Astrocyte (in vitro differentiated cells and primary cell): ENCODE results near the gene SPAG8.

Experiments
- EZH2 ChIP-seq: IDR thresholded peaks from 2 replicates; pipeline ENCODE4 v1.6.1; 2012; ENCODE audit warnings: mild to moderate bottlenecking, low read length, inconsistent platforms; ENCODE audit not compliant: insufficient read depth
- TF ChIP-seq, protein P1 (sequence below): IDR thresholded peaks from 2 replicates; pipeline ENCODE4 v1.5.1; 2011; ENCODE audit warnings: low read depth, mild to moderate bottlenecking, inconsistent platforms, low read length, moderate library complexity; ENCODE audit not compliant: insufficient read depth

DNA sequence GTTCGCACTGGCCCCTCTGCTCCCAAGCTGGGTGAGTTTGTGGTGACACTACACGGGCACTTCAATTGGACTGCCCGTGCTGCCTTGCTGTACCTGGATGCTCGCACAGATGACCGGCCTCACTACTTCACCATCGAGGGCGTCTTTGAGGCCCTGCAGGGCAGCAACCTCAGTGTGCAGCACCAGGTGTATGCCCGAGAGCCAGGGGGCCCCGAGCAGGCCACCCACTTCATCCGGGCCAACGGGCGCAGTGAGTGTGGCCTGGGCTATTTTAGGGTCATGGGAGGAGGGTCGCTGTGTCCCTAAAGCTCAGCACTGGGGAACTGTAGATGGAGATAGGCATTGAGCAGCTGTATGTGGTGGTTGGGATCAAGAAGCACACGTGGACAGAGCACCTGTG is 19.2 kb downstream of the SPAG8 start:
- TF ChIP-seq, protein P1, sequence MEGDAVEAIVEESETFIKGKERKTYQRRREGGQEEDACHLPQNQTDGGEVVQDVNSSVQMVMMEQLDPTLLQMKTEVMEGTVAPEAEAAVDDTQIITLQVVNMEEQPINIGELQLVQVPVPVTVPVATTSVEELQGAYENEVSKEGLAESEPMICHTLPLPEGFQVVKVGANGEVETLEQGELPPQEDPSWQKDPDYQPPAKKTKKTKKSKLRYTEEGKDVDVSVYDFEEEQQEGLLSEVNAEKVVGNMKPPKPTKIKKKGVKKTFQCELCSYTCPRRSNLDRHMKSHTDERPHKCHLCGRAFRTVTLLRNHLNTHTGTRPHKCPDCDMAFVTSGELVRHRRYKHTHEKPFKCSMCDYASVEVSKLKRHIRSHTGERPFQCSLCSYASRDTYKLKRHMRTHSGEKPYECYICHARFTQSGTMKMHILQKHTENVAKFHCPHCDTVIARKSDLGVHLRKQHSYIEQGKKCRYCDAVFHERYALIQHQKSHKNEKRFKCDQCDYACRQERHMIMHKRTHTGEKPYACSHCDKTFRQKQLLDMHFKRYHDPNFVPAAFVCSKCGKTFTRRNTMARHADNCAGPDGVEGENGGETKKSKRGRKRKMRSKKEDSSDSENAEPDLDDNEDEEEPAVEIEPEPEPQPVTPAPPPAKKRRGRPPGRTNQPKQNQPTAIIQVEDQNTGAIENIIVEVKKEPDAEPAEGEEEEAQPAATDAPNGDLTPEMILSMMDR = no peak
- no peak for TF ChIP-seq EZH2
